Endothelial cell (in vitro differentiated cells): ENCODE results near the gene KRTAP9-1. TPM values are rescaled to one million over a fixed set of nuclear protein-coding genes. Genes with fewer than 3 reads are reported as not detected.
"Not testable (repeated sequence)": the region's sequence is repeated elsewhere in the genome, so short reads cannot be mapped to it uniquely, and the experiment has no call there.

Experiments
- DNase-seq: peaks from one replicate; pipeline ENCODE4 v3.0.0; 2021; ENCODE audit warnings: low spot score
- H3K27ac Mint-ChIP-seq: one replicate; pipeline ENCODE4 v1.8.0; 2021; ENCODE audit warnings: mixed read lengths, inconsistent platforms; ENCODE audit not compliant: unreplicated experiment
- H3K27me3 Mint-ChIP-seq: one replicate; pipeline ENCODE4 v1.8.0; 2021; ENCODE audit warnings: mild to moderate bottlenecking, moderate library complexity, mixed read lengths, inconsistent platforms; ENCODE audit not compliant: unreplicated experiment
- H3K36me3 Mint-ChIP-seq: one replicate; pipeline ENCODE4 v1.8.0; 2021; ENCODE audit warnings: mild to moderate bottlenecking, low read depth, mixed read lengths, inconsistent platforms; ENCODE audit not compliant: unreplicated experiment
- H3K4me1 Mint-ChIP-seq: one replicate; pipeline ENCODE4 v1.8.0; 2021; ENCODE audit warnings: mild to moderate bottlenecking, mixed read lengths, inconsistent platforms; ENCODE audit not compliant: unreplicated experiment
- H3K4me3 Mint-ChIP-seq: one replicate; pipeline ENCODE4 v1.8.0; 2021; ENCODE audit warnings: mild to moderate bottlenecking, mixed read lengths, inconsistent platforms; ENCODE audit not compliant: unreplicated experiment
- H3K9me3 Mint-ChIP-seq: one replicate; pipeline ENCODE4 v1.8.0; 2021; ENCODE audit warnings: mixed read lengths, inconsistent platforms; ENCODE audit not compliant: unreplicated experiment
- total RNA-seq: library from RNA; stranded (reverse); fragmentation: NEBNext Ultra II Directional; extraction: Animal tissue kit (Norgen Biotek cat#: 25700); gene quantifications from one replicate; pipeline ENCODE4 v1.2.1, GENCODE V29; 2021; ENCODE audit not compliant: unreplicated experiment
- TF ChIP-seq, protein P1 (sequence below): fragments of 200-600 bp; sonication (generic); IDR thresholded peaks from one replicate; pipeline ENCODE4 v1.5.0; 2021; ENCODE audit warnings: antibody characterized with exemption; ENCODE audit not compliant: unreplicated experiment

The KRTAP9-1 gene
- total RNA-seq, 1 donor from 2014 or later: not detected

DNA sequence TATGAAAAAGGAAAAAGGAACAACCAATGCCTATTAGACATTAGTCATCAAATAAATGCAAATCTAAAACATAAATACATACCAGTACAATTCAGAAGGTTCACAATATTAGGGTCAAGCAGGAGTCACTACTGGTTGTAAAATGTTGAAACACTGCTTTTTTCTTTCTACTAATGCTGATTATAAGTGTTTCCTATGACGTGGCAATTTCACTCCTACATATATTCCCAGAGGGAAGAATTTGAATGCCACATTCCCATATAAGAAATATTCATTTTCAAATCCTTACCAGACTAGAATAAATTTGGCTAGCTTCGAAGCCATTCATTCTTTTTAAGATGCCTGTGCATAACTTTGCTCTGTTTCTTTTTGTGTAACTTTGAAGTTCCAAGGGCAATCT is 34.1 kb downstream of the KRTAP9-1 start:
- H3K4me3 Mint-ChIP-seq: no peak overlapping the region

DNA sequence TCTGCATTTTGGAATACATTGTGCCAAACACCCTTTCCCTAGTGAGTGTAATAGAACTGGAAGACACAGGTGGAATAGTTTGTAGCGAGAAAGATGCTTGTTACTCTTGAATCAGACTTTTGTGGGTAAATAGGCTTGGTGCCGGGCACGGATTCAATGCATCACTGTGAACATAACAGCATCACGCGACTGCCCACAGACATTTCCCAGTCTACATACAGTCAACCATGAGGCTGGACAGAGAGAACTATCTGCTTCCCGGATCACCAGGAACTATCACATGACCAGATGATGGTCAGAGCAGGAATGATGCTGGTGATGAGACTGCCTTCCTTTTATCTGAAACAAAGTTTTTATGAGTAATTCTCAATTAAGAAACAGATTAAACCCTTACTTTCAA is 36.4 kb downstream of the KRTAP9-1 start:
- H3K27ac Mint-ChIP-seq: no peak overlapping the region
- no peak for DNase-seq
- peaks cover 4% of the 10 kb centered on the region for H3K4me1 Mint-ChIP-seq
- H3K9me3 Mint-ChIP-seq: no peaks in the 10 kb centered on the region
- TF ChIP-seq, protein P1, sequence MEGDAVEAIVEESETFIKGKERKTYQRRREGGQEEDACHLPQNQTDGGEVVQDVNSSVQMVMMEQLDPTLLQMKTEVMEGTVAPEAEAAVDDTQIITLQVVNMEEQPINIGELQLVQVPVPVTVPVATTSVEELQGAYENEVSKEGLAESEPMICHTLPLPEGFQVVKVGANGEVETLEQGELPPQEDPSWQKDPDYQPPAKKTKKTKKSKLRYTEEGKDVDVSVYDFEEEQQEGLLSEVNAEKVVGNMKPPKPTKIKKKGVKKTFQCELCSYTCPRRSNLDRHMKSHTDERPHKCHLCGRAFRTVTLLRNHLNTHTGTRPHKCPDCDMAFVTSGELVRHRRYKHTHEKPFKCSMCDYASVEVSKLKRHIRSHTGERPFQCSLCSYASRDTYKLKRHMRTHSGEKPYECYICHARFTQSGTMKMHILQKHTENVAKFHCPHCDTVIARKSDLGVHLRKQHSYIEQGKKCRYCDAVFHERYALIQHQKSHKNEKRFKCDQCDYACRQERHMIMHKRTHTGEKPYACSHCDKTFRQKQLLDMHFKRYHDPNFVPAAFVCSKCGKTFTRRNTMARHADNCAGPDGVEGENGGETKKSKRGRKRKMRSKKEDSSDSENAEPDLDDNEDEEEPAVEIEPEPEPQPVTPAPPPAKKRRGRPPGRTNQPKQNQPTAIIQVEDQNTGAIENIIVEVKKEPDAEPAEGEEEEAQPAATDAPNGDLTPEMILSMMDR: no peak
- H3K36me3 Mint-ChIP-seq: no peaks in the 10 kb centered on the region
- H3K4me3 Mint-ChIP-seq: no peak overlapping the region
- H3K27me3 Mint-ChIP-seq: peaks cover 3% of the 10 kb centered on the region

More for the DNA sequence above, 34.1 kb downstream of the KRTAP9-1 start:
- peaks cover 1% of the 10 kb centered on the region for H3K27me3 Mint-ChIP-seq
- H3K4me1 Mint-ChIP-seq: no peaks in the 10 kb centered on the region
- no peak for DNase-seq
- no peaks in the 10 kb centered on the region for H3K36me3 Mint-ChIP-seq
- TF ChIP-seq, protein P1: no peak
- H3K27ac Mint-ChIP-seq: no peak overlapping the region
- H3K9me3 Mint-ChIP-seq: no peaks in the 10 kb centered on the region

DNA sequence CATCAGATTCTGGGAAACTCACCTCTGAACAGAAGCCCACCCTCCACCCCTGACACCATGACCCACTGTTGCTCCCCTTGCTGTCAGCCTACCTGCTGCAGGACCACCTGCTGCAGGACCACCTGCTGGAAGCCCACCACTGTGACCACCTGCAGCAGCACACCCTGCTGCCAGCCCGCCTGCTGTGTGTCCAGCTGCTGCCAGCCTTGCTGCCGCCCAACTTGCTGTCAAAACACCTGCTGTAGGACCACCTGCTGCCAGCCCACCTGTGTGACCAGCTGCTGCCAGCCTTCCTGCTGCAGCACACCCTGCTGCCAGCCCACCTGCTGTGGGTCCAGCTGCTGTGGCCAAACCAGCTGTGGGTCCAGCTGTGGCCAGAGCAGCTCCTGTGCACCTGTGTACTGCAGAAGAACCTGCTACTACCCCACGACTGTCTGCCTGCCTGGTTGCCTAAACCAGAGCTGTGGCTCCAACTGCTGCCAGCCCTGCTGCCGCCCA is 37.0 kb downstream of the KRTAP9-1 start, which contains the start of gene KRTAP9-2:
TSS of gene KRTAP9-2 (plus strand) at position 51 of the 498 bp plus-strand sequence. CDS start at position 58, 7 bp downstream.
- not testable (repeated sequence) for H3K4me1 Mint-ChIP-seq, H3K4me3 Mint-ChIP-seq, DNase-seq, H3K9me3 Mint-ChIP-seq, H3K36me3 Mint-ChIP-seq, H3K27ac Mint-ChIP-seq, H3K27me3 Mint-ChIP-seq

DNA sequence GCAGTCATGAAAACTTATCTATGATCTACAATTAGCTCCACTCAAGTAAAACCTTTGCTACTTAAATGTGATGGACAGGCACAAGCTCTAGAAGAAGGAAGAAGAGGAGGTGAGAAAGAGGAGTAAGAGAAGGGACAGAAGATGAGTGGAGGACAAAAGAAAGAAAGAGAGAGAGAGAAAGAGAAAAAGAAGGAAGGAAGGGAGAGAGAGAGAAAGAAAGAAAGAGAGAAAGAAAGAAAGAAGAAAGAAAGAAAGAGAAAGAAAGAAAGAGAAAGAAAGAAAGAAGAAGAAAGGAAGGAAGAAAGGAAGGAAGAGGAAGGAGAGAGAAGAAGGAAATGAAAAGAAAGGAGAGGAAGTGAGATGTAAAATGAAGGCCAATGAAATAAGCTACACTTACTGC is 40.4 kb downstream of the KRTAP9-1 start:
- no peak for DNase-seq
- no peaks in the 10 kb centered on the region for H3K9me3 Mint-ChIP-seq
- TF ChIP-seq, protein P1: no peak
- no peaks in the 10 kb centered on the region for H3K36me3 Mint-ChIP-seq
- peaks cover 3% of the 10 kb centered on the region for H3K27me3 Mint-ChIP-seq
- no peak overlapping the region for H3K27ac Mint-ChIP-seq
- H3K4me1 Mint-ChIP-seq: peaks cover 4% of the 10 kb centered on the region
- no peak overlapping the region for H3K4me3 Mint-ChIP-seq

DNA sequence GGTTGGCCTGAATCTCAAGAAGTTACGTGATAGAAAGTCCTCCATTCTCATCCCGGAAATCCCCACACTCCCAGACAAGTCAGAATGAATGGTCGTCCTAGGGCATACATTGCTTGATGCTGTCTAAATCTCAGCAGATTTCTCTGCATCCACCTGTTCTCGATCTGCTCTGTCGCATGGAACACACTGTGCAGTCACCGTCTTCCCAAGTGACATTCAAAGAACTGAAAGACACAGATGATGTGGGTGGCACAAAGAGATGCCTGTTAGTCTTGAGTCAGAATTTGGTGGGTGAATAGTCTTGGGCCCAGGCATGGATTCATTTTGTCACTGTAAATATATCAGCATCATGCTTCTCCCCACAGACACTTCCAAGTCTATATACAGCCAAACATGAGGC is 42.0 kb downstream of the KRTAP9-1 start:
- TF ChIP-seq, protein P1: no peak
- Mint-ChIP-seq H3K9me3 (no peaks in the 10 kb centered on the region), H3K4me3 (no peak overlapping the region), H3K4me1 (peaks cover 4% of the 10 kb centered on the region), H3K27ac (no peak overlapping the region), H3K27me3 (peaks cover 3% of the 10 kb centered on the region), H3K36me3 (no peaks in the 10 kb centered on the region)
- DNase-seq: no peak

DNA sequence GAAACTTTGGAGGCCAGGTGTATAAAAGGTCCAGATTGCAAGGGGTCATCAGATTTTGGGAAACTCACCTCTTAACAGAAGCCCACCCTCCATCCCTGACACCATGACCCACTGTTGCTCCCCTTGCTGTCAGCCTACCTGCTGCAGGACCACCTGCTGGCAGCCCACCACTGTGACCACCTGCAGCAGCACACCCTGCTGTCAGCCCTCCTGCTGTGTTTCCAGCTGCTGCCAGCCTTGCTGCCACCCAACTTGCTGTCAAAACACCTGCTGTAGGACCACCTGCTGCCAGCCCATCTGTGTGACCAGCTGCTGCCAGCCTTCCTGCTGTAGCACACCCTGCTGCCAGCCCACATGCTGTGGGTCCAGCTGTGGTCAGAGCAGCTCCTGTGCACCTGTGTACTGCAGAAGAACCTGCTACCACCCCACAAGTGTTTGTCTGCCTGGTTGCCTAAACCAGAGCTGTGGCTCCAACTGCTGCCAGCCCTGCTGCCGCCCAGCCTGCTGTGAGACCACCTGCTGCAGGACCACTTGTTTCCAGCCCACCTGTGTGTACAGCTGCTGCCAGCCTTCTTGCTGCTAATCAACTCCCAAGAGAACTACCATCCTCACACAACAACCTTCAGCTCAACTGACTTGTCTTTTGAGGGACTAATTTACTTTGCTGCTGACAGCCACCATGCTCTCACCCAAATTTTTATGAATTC is 42.9 kb downstream of the KRTAP9-1 start, which contains the start of gene KRTAP9-3:
TSS of gene KRTAP9-3 (plus strand) at position 51 of the 707 bp plus-strand sequence. CDS start at position 104, 53 bp downstream.
- not testable (repeated sequence) for H3K4me1 Mint-ChIP-seq, H3K9me3 Mint-ChIP-seq, H3K27me3 Mint-ChIP-seq, DNase-seq, H3K36me3 Mint-ChIP-seq, H3K27ac Mint-ChIP-seq, H3K4me3 Mint-ChIP-seq

DNA sequence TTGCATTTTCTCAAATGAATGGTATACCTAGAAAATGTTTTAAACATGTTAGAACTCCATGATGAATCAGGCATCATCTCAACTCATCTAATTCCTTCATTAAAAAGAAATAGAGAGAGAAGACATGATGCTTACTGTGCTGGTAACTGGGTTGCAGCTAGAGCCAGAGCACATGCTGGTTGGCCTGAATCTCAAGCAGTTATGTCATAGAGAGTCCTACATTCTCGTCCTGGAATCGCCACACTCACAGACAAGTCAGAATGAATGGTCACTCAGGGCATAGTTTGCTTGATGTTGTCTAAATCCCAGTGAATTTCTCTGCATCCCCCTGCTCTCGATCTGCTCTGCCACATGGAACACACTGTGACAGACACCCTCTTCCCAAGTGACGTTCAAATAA is 47.4 kb downstream of the KRTAP9-1 start:
- not testable (repeated sequence) for H3K27me3 Mint-ChIP-seq, H3K27ac Mint-ChIP-seq, H3K36me3 Mint-ChIP-seq

DNA sequence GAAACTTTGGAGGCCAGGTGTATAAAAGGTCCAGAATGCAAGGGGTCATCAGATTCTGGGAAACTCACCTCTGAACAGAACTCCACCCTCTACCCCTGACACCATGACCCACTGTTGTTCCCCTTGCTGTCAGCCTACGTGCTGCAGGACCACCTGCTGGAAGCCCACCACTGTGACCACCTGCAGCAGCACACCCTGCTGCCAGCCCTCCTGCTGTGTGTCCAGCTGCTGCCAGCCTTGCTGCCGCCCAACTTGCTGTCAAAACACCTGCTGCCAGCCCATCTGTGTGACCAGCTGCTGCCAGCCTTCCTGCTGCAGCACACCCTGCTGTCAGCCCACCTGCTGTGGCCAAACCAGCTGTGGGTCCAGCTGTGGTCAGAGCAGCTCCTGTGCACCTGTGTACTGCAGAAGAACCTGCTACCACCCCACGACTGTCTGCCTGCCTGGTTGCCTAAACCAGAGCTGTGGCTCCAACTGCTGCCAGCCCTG is 48.3 kb downstream of the KRTAP9-1 start, which contains the start of gene KRTAP9-8:
TSS of gene KRTAP9-8 (plus strand) at position 51 of the 489 bp plus-strand sequence. CDS start at position 104, 53 bp downstream.
- not testable (repeated sequence) for H3K27ac Mint-ChIP-seq, DNase-seq, H3K4me3 Mint-ChIP-seq, H3K4me1 Mint-ChIP-seq, H3K9me3 Mint-ChIP-seq, H3K36me3 Mint-ChIP-seq, H3K27me3 Mint-ChIP-seq

More for the DNA sequence above, 47.4 kb downstream of the KRTAP9-1 start:
- DNase-seq, H3K4me1 Mint-ChIP-seq, H3K9me3 Mint-ChIP-seq, H3K4me3 Mint-ChIP-seq: not testable (repeated sequence)
